DMS114 treated with DMSO at 0.1 percent for 48 hours (cell line): ENCODE results near the gene TFG.
"Not testable (repeated sequence)": the region's sequence is repeated elsewhere in the genome, so short reads cannot be mapped to it uniquely, and the experiment has no call there.

ENCODE experiments used
- DNase-seq: peaks from one replicate; lab custom pipeline; 2025; ENCODE audit not compliant: unreplicated experiment; lab: John Stamatoyannopoulos, UW

Gene TFG

DNA sequence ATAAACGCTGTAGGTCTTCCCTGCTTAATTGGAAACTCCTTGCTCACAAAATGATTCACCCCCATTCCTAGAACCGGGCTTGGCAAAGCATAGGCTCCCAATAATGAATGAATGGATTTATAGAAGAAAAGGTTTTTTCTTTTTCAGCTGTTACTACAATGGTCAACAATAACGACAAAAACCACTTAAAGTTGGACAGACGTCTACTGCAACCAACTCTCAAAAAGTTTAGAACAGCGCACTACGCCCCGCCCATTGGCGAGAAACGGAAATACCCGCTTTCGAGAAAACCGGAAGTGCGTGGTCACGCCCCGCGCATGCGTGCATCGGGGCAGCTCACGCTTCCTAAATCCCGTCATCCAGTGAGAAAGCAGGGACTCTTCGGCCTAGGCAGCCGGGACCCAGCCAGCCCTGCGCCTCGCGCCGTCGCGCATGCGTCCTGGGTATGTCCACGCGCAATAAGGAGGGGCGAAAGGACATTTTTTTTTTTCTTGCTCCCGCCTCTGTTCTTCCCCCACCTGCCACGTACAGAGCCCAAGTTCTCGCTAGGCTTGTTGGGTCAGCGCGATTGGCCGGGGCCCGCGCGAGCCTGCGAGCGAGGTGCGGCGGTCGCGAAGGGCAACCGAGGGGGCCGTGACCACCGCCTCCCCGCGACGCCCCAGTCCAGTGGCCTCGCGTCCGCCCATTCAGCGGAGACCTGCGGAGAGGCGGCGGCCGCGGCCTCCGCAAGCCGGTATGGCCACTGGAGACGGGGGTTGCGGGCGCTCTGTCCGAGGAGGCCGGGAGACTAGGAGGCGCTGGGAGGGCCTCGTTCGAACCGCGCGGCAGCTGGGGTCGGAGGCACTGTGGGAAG is at the start of gene TFG:
Gene TFG, plus strand, starts transcription at position 506 of the 853 bp plus-strand sequence. CDS start 4,192 bp downstream, outside the sequence.
- peak; percentile 93 for DNase-seq

DNA sequence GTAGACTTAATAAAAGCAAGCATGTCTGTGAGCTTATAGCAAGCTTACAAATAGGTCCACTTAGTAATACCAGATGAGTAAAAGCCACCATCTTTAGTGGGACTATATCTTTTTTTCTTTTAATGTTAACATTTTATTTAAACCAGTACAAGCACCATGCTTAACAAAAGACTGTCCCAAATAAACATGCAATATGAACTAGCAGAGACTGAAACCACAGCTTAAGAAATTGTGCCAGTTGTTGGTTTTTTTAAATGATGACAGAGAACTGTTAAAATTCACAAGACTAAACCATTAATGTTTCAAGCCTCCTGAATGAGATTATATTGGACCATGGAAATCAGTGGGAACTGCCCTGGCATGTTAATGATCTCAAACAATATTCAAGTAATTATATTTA is 48.0 kb upstream of the TFG start:
- not testable (repeated sequence) for DNase-seq

DNA sequence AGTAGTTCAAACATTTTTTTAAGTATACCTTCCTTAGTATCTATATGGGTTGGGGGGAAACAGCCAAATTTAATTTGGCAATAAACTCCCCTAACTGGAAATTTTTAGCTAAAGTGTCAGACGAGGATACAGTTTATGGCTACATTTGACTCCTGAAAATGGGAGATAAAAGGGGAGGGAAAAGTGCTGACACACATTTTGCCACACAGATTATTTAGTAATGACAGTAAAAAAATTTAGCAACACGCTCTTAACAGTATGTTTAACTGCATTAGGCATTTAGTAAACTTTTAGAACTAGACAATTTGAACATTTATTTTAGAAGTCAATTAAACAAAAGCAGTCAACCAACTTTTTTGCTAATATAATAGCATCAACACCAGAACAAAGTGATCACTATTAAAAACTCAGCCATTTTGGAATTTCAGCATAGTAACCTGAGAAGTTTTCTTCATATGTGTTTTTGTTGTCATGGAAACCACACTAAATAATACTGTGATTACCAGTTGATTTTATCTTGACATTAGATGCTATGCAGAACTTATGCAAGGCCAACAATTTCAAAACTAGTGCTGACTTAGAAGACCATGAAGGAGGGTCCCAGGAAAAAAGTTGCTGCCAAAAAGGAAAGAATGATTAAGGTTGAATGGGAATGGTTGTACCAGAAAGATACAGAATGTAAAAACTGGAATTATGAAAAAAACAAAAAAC is 47.0 kb upstream of the TFG start:
- no peak for DNase-seq

DNA sequence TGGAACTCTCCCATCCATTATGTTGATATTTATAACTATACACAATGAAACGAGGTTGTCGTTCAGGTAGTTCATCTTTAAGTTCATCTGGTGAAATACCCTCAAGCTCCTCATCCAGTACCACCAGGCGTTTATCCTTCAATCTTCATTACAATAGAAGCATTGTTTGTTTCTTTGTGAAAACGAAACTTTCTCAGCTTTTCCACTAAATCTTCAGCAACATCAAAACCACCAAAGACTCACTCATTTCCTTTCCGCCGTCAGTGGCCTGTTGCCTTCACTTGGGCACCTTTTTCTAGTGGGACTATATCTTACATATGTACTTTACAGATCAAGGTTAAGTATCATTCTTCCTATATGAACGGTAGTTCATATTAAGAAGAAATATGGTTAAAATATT is 44.1 kb upstream of the TFG start:
- DNase-seq: no peak

DNA sequence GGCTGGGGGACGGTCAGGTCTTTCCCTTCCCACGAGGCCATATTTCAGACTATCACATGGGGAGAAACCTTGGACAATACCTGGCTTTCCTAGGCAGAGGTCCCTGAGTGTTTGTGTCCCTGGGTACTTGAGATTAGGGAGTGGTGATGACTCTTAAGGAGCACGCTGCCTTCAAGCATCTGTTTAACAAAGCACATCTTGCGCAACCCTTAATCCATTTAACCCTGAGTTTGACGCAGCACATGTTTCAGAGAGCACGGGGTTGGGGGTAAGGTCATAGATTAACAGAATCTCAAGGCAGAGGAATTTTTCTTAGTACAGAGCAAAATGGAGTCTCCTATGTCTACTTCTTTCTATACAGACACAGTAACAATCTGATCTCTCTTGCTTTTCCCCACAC is 42.6 kb upstream of the TFG start:
- not testable (repeated sequence) for DNase-seq

DNA sequence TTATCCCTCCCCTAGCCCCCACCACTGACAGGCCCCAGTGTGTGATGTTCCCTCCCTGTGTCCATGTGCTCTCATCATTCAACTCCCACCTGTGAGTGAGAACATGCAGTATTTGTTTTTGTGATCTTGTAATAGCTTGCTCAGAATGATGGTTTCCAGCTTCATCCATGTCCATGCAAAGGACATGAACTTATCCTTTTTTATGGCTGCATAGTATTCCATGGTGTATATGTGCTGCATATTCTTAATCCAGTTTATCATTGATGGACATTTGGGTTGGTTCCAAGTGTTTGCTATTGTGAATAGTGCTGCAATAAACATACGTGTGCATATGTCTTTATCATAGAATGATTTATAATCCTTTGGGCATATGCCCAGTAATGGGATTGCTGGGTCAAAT is 42.0 kb upstream of the TFG start:
- DNase-seq: not testable (repeated sequence)

DNA sequence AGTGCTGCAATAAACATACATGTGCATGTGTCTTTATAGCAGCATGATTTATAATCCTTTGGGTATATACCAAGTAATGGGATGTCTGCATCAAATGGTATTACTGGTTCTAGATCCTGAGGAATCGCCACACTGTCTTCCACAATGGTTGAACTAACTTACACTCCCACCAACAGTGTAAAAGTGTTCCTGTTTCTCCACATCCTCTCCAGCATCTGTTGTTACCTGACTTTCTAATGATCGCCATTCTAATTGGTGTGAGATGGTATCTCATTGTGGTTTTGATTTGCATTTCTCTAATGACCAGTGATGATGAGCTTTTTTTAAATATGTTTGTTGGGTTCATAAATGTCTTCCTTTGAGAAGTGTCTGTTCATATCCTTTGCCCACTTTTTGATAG is 38.3 kb upstream of the TFG start:
- DNase-seq: not testable (repeated sequence)

DNA sequence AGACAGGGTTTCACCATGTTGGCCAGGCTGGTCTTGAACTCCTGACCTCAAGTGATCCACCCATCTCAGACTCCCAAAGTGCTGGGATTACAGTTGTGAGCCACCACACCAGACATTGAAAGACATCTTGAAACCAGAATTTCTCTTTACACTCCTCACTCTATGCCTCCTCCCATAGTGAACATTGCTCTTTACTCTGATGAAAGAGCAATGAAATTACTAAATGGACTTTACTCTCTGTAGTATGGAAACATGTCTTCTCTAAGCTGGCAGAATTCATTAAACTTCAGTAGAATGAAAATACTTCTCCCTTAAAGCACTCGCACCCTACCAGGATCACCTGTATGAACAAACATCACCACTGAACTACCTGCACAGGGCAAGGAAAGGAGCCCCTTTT is 27.8 kb upstream of the TFG start:
- DNase-seq: no peak

DNA sequence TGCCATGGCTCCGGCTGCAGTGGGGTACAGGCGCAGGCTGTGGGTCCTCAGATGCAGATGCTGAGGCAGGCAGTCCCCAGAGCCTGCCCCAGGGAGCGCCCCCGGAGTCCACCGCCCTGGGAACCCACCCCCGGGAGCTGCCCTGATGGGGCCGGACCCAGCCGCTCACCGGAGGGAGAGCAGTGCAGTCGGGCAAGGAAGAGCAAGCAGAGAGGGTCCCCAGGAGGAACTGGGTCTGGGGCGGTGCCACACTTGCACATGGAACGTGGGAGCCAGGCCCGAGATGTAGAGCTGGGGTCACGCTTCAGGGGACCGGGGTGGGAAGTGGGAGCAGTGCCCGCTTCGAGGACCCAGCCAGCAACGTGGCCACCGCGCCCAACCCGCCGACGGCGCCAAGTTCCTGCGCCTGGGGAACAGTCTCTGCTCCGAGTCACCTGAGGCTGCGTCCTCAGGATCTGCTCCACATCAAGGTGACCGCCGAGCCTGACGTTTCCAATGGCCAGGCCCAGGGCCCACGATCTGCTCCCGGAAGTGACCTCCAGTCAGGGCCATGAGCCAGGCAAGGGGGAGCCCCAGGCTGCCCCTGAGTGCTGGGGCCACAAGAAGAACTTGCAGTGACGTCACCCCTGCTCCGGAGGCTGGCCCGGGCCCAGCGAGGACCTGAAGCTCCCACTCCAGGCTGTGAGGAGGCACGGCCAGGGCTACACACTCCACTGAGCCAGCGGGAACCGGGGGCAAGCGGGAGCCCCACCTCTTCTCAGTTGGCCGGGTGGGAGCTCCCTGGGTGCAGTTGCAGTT is 27.0 kb upstream of the TFG start:
- no peak for DNase-seq

DNA sequence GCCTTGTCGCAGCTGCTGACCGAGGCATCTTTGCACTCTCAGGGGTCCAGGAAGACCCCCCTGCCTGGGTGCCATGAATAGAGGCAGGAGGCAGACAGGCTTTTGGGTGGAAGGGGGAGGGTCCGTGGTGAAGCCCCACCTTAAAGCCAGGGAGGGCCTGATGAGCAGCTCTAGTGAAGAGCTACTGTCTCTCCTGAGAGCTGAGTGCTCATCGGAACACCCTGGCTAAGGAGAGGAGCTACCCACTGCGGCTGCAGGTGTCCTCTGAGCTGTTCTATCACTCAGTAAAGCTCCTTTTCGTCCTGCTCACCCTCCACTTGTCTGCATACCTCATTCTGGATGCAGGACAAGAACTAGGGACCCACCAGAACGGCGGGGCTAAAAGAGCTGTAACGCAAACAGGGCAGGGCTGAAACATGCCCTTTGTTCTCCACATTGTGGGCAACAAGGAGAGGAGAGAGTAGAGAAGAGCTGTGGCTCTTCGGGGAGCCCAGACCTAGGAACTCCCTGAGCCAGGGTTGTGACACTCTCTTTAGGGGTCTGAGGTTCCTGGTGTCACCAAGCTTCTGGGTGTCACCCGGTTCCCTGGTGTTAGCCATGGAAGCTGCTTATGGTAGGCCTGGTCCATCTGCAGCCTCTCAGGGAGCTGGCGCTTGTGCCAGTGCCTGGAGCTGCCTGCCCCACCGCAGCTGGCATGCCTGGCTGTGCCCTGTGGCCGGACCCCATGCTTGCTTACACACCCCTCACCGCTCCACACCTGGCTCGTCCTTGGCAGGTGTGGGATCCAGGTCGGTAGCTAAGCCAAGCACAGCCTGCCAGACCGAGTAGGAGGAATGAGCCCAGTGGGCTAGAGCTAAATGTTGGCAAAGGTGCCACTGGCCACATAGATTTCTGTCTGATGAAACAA is 26.2 kb upstream of the TFG start:
- no peak for DNase-seq

DNA sequence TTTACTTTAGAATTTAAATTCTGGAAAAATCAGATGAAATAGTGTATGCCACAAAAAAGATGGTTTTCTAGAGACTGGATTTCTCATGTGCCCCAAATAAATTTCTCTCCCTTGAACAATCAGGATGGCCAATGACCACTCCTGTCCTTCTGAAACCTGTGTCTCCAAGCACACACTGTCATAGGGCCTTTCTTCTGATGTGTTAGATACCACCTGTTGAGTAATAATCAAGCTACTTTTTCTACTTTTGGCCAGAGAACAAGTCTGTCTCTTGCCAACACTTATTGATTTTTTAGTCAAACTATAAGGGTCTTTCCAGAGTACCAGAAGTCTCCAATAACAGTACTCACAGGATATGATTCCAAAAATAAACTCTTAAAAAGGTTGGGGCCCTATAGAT is 16.1 kb upstream of the TFG start:
- no peak for DNase-seq

DNA sequence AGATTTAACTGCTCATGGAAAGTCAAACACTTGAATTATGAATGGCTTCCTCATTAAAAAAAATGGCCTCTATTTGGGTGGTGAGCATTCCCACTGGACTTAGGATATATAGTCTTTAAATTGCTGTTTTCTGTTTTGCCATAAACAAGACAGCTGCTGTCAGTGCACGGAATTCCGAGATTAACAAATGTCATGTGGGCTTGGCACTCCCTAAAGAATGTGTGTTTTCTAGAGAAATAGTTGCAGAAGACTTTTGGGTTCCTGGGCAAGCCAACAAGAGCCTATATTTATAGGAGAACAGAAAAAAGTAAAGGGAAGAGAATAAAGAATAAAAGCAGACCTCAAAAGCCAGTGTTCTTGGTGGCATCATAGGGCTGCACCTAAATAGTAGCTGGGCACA is 13.6 kb upstream of the TFG start:
- DNase-seq: no peak

DNA sequence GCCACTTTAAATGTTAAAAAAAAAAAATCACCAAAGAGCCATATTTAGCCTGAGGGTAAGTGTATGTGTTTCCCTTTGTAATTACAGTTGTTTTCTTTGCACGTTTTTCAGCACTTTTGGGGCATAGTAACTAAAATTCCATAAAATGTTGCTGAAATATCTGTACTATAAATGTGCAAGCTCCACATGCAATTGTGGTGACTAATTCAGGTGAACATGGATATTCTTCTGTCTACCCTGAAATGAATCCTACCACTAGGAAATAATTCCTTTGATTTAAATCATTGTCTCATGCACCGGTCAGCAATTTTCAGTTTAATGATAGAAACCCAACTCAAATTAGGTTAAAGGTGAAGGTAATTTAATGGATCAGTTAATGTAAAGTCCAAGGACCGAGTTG is 13.1 kb upstream of the TFG start:
- DNase-seq: no peak

DNA sequence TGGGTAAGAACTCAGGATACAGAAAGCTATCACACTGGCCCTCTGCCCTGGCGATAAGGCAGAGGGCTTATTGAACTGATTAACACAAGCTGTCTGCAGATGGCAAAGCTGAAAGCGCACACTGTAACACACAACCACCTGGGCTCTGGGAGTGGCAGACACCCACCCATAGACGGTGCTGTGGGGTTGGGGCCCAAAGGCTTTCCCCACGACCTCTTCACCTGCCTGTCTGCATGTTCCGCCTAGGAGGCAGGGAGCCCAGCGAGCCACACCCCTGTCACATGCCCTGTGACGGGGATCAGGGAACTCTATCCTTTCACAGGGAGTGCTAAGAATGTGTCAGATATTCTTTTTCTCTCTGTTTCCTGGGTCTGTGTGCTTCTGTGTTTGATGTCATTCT is 12.1 kb upstream of the TFG start:
- no peak for DNase-seq

DNA sequence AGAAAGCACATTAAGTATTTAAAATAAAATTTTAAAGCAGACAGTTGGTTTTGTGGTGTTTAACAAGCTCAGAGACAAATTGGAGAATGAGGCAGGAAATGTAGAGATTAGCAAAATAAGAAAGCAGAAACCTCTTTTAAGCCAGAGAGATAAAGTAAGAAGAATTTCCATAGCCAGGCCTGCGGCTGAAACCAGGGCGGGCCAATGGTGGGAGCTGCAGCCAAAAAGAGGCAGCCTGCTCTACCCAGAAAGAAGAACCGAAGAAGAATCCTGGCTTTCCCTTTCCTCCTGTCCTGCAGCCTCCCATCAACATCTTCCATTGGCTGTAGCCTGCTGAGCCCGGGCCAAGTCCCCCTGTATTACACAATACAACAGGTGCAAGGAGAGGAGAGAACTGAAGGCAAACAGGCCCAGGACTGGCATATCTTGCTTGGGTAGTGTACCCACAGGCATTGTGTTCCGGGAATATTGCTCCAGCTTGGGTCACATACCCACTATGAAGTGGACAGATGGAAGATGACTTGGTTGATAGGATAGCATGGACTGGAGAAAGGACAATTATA is 11.5 kb upstream of the TFG start:
- DNase-seq: no peak

DNA sequence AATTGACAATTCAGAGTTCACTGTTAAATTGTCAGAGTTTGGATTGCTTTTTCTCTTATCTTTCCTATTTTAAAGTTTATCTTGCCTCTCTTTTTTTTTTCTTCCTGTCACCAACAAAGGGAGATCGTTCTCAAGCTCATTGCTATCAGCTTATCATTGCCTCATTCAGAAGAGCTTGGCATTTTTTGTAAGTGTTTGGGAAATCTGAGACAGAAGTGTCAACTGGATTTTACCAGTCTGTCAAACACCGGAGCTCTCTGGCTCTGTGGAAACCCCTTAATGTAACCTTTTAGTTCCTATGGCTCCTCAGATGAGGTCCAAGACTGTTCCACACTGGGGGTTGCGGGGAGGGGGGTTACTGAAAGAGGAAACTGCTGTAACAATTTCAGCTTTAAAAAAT is 10.6 kb upstream of the TFG start:
- no peak for DNase-seq

DNA sequence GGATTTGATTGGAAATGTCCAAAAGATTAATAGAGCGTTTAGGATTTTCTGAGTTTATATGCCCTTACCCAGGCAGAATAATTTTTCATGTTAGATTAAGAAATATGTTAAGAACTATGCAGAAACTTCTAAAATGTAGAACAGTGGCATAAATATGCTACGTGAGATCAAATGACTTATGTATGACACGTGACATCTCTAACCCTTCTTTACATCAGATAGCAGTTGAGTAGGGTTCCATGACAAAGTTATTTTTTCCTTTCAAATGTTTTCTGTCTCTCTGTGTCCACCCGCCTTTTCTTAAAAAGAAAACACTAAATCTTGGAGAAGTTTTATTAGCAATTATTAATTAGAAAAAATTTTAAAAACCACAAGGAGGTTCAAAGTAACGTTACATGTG is 8.6 kb upstream of the TFG start:
- no peak for DNase-seq

DNA sequence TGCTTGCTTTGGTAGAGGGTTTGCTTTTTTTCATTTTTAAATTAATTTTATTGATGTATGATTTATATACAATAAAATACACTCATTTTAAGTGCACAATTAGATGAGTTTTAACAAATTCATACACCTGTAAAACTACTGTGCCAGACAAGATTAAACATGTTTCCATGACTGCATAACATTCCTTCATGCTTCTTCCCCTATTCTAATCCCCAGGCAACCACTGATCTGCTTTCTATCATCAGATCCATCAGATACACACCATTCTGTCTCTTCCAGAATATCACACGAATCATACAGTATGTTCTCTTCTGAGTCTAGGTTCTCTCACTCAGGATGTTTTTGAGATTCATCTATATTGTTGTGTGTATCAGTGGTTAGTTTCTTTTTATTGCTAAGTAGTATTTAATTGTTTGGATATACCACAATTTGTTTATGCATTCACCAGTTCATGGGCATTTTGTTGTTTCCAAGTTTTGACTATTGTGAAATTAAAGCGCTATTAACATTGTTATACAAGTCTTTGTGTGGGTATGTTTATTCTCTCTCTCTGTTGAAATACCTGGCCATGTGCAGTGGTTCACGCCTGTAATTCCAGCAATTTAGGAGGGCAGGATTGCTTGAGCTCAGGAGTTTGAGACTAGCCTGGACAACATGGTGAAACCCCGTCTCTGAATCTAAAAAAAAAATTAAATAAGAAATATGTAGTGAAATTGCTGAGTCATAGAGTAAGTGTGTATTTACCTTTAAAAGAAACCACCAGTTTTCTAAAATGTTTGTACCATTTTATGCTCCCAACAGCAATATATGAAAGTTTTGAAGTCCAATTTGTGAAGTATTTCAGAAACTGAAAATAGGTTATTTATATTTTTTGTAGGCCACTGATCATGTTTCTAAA is 7.0 kb upstream of the TFG start:
- DNase-seq: no peak

DNA sequence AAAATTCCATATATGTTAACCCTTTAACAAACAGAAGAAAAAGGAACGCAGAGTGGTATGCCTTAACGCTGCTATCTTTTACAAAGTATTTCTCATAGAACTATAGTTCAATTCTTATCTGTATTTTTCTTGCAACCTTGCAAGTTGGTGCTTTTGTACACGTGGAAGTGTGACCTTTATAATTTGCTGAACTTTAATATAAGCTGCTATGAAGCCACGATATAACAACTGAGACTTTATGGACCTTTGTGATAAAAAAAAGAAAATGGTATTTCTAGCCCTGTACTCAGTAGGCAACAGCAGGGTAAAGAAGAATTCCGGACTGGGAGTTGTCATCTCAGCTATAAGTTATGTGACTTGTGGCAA is 6.3 kb upstream of the TFG start:
- DNase-seq: no peak
